A549 (cell line): Measurements from ENCODE around the gene TOP2A.

ENCODE experiments used
- CHD4 ChIP-seq: fragments of 200-600 bp; sonication (generic); IDR thresholded peaks from 2 replicates; pipeline ENCODE4 v1.6.1; 2016; ENCODE audit warnings: antibody characterized with exemption, mild to moderate bottlenecking, borderline replicate concordance
- HOXA7 ChIP-seq: fragments of 250-450 bp; sonication (Bioruptor Pico); IDR thresholded peaks from 2 replicates; pipeline ENCODE4 v1.5.0; 2020; ENCODE audit warnings: mild to moderate bottlenecking, moderate library complexity
- HOXB5 ChIP-seq: fragments of 250-450 bp; sonication (Bioruptor Pico); IDR thresholded peaks from 2 replicates; pipeline ENCODE4 v1.5.0; 2020; ENCODE audit warnings: mild to moderate bottlenecking, moderate library complexity
- MYC ChIP-seq: IDR thresholded peaks from 2 replicates; pipeline ENCODE4 v1.6.1; 2012; ENCODE audit warnings: mild to moderate bottlenecking, inconsistent platforms, low read length, improper control_type of control experiment, borderline replicate concordance
- POLR2A ChIP-seq: IDR thresholded peaks from 2 replicates; pipeline ENCODE4 v1.6.1; 2012; ENCODE audit warnings: mild to moderate bottlenecking, low read length
- POLR2AphosphoS2 ChIP-seq: conservative IDR thresholded peaks from 2 replicates; pipeline ENCODE4 v1.6.1; 2012; ENCODE audit warnings: low read length, improper control_type of control experiment, inconsistent platforms
- RAD21 ChIP-seq, 2 experiments: fragments of >200 bp in 1 of 2; sonication (Bioruptor Twin) in 1 of 2; formaldehyde crosslinking in 1 of 2; IDR thresholded peaks in 1 of 2; conservative IDR thresholded peaks in 1 of 2; 2 replicates in 1 of 2; 3 replicates in 1 of 2; pipeline ENCODE4 v1.6.1; 2012 to 2018; ENCODE audit warnings: inconsistent platforms in 1 of 2
- SMC3 ChIP-seq: fragments of >200 bp; sonication (Bioruptor Twin); formaldehyde crosslinking; IDR thresholded peaks from 3 replicates; pipeline ENCODE4 v1.6.1; 2018; ENCODE audit warnings: inconsistent platforms
- TF ChIP-seq, protein P1 (sequence below): fragments of >200 bp; sonication (Bioruptor Twin); formaldehyde crosslinking; IDR thresholded peaks from 3 replicates; pipeline ENCODE4 v1.5.1; 2016
- TF ChIP-seq, protein P2 (sequence below): fragments of 200-600 bp; sonication (generic); IDR thresholded peaks from 2 replicates; pipeline ENCODE4 v1.6.1; 2016; ENCODE audit warnings: antibody characterized with exemption, mild to moderate bottlenecking, moderate library complexity

DNA sequence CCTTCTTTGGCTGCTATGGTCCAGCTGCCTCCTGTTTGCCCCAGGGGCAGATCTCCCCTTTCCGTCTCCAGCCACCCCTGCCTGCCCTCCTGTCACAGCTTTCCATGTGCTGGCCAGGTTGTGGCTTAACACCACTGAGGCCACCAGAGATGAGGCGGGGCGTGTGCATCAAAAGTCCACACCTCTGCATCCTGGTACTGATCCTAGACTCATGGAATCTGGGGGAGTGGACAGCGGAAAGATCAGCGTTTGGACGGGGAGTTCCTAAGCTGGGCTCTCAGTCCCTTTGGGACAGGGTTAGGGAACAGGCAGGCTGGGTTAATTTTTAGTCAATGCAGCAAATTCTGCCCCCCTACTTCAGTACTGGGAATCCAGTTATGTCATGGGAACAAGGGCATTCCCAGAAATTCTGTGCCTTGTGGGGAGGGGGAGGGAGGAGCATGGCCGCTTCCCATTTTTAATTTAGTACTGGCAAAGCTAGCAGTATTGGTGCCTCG is 29.5 kb upstream of the TOP2A start:
- TF ChIP-seq, protein P1, sequence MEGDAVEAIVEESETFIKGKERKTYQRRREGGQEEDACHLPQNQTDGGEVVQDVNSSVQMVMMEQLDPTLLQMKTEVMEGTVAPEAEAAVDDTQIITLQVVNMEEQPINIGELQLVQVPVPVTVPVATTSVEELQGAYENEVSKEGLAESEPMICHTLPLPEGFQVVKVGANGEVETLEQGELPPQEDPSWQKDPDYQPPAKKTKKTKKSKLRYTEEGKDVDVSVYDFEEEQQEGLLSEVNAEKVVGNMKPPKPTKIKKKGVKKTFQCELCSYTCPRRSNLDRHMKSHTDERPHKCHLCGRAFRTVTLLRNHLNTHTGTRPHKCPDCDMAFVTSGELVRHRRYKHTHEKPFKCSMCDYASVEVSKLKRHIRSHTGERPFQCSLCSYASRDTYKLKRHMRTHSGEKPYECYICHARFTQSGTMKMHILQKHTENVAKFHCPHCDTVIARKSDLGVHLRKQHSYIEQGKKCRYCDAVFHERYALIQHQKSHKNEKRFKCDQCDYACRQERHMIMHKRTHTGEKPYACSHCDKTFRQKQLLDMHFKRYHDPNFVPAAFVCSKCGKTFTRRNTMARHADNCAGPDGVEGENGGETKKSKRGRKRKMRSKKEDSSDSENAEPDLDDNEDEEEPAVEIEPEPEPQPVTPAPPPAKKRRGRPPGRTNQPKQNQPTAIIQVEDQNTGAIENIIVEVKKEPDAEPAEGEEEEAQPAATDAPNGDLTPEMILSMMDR, result no peak
- TF ChIP-seq HOXB5 (CRISPR knock-in tag) (no peak), RAD21 (conservative IDR thresholded peaks at IDR 0.05 in 1 of 2, IDR thresholded peaks at IDR 0.05 in 1 of 2) (no peak), HOXA7 (no peak), POLR2A (no peak), SMC3 (no peak), POLR2AphosphoS2 (no peak), CHD4 (no peak), MYC (no peak)
- TF ChIP-seq, protein P2, sequence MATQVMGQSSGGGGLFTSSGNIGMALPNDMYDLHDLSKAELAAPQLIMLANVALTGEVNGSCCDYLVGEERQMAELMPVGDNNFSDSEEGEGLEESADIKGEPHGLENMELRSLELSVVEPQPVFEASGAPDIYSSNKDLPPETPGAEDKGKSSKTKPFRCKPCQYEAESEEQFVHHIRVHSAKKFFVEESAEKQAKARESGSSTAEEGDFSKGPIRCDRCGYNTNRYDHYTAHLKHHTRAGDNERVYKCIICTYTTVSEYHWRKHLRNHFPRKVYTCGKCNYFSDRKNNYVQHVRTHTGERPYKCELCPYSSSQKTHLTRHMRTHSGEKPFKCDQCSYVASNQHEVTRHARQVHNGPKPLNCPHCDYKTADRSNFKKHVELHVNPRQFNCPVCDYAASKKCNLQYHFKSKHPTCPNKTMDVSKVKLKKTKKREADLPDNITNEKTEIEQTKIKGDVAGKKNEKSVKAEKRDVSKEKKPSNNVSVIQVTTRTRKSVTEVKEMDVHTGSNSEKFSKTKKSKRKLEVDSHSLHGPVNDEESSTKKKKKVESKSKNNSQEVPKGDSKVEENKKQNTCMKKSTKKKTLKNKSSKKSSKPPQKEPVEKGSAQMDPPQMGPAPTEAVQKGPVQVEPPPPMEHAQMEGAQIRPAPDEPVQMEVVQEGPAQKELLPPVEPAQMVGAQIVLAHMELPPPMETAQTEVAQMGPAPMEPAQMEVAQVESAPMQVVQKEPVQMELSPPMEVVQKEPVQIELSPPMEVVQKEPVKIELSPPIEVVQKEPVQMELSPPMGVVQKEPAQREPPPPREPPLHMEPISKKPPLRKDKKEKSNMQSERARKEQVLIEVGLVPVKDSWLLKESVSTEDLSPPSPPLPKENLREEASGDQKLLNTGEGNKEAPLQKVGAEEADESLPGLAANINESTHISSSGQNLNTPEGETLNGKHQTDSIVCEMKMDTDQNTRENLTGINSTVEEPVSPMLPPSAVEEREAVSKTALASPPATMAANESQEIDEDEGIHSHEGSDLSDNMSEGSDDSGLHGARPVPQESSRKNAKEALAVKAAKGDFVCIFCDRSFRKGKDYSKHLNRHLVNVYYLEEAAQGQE, result no peak
